T-cell (primary cell): Measurements from ENCODE around the gene TFE3. TPM values are rescaled to one million over a fixed set of nuclear protein-coding genes. Genes with fewer than 3 reads are reported as not detected.

ENCODE experiments used
- ATAC-seq, 4 experiments: fragments of 200-7000 bp in 3 of 4; fragments of 150-1000 bp in 1 of 4; cut with Tn5 transposase; replicated peaks in 1 of 4; 1 replicate in 3 of 4; 2 replicates in 1 of 4; pipeline ENCODE4 v1.10.0; 2021; ENCODE audit warnings: moderate library complexity in 3 of 4, mild to moderate bottlenecking in 2 of 4, moderate number of reproducible peaks in 1 of 4
- CTCF ChIA-PET, 2 donors: fragments of 300-600 bp; sonication (Branson Sonifier 250); formaldehyde crosslinking; loops; one replicate each; lab custom pipeline; 2022; ENCODE audit warnings: antibody characterized with exemption in 2 of 2; lab: Charles Lee
- POLR2A ChIA-PET, 2 donors: fragments of 300-600 bp; sonication (Branson Sonifier 250); formaldehyde crosslinking; loops; one replicate each; lab custom pipeline; 2022; ENCODE audit warnings: antibody characterized with exemption in 2 of 2; lab: Charles Lee
- DNase-seq, 35 experiments: peaks; one replicate each; pipeline versions ENCODE4 v3.0.0 to v3.0.0-alpha.2; 2013 to 2023
- H3K27ac ChIP-seq: one replicate; pipeline ENCODE4 v1.5.1; 2013; ENCODE audit warnings: low read length
- H3K27me3 ChIP-seq, 2 experiments: replicated peaks in 1 of 2; 1 replicate in 1 of 2; 2 replicates in 1 of 2; pipeline versions ENCODE4 v1.6.1 to v1.7.0; 2013; ENCODE audit warnings: low read length in 1 of 2, mixed read lengths in 1 of 2; ENCODE audit not compliant: control insufficient read depth in 2 of 2, insufficient read depth in 2 of 2; ENCODE audit errors: extremely low read depth in 1 of 2
- H3K36me3 ChIP-seq, 2 donors: 1 replicate in 1 of 2; 2 replicates in 1 of 2; pipeline versions ENCODE4 v1.6.1 to v1.7.0; 2013; ENCODE audit warnings: low read length in 1 of 2; ENCODE audit not compliant: control insufficient read depth in 2 of 2, insufficient read depth in 1 of 2; ENCODE audit errors: extremely low read depth in 1 of 2
- H3K4me1 ChIP-seq, 2 experiments: 1 replicate in 1 of 2; 2 replicates in 1 of 2; pipeline versions ENCODE4 v1.6.1 to v1.7.0; 2013; ENCODE audit warnings: low read length in 2 of 2, mixed read lengths in 1 of 2; ENCODE audit not compliant: insufficient read depth in 2 of 2, control insufficient read depth in 1 of 2; ENCODE audit errors: extremely low read depth in 1 of 2
- H3K4me3 ChIP-seq, 2 donors: 1 replicate in 1 of 2; 2 replicates in 1 of 2; pipeline versions ENCODE4 v1.5.1 to v1.7.0; 2013; ENCODE audit warnings: mild to moderate bottlenecking in 2 of 2, low read length in 1 of 2, moderate library complexity in 1 of 2; ENCODE audit not compliant: control insufficient read depth in 1 of 2; ENCODE audit errors: extremely low read depth in 1 of 2
- H3K9me3 ChIP-seq: 2 replicates; pipeline ENCODE4 v1.7.0; 2013
- H3K27ac Mint-ChIP-seq, 2 donors: one replicate each; pipeline ENCODE4 v1.8.0; 2020 to 2021; ENCODE audit warnings: mild to moderate bottlenecking in 2 of 2, mixed read lengths in 2 of 2
- H3K27me3 Mint-ChIP-seq, 2 donors: one replicate each; pipeline ENCODE4 v1.8.0; 2021 to 2022; ENCODE audit warnings: mixed read lengths in 2 of 2
- H3K36me3 Mint-ChIP-seq: one replicate; pipeline ENCODE4 v1.8.0; 2021; ENCODE audit warnings: mixed read lengths
- H3K4me1 Mint-ChIP-seq, 3 donors: one replicate each; pipeline ENCODE4 v1.8.0; 2020 to 2022; ENCODE audit warnings: mixed read lengths in 3 of 3, mild to moderate bottlenecking in 1 of 3
- H3K4me3 Mint-ChIP-seq, 3 donors: one replicate each; pipeline ENCODE4 v1.8.0; 2020 to 2022; ENCODE audit warnings: mild to moderate bottlenecking in 3 of 3, mixed read lengths in 3 of 3, moderate library complexity in 3 of 3
- H3K9me3 Mint-ChIP-seq, 3 donors: one replicate each; pipeline ENCODE4 v1.8.0; 2020 to 2022; ENCODE audit warnings: mixed read lengths in 3 of 3
- WGBS: methylation state at CpG from one replicate; pipeline ENCODE4 v1.1.5; 2013; ENCODE audit warnings: missing lambda C conversion rate; ENCODE audit not compliant: insufficient coverage; 5-methylcytosine and 5-hydroxymethylcytosine counted together
- total RNA-seq, 35 experiments: library from RNA in 6 of 35; stranded (reverse) in 6 of 35; fragments of 120-200 nt in 1 of 35; gene quantifications; one replicate each; pipeline versions ENCODE4 v1.2.1 to v1.2.4 and lab custom pipeline; 2013 to 2026

The TFE3 gene
- total RNA-seq, 5 donors from 2014 or later (not counting 1 experiment from before 2014, with no cell fraction given), result 34.3 to 38.8 (median 35.6) TPM

DNA sequence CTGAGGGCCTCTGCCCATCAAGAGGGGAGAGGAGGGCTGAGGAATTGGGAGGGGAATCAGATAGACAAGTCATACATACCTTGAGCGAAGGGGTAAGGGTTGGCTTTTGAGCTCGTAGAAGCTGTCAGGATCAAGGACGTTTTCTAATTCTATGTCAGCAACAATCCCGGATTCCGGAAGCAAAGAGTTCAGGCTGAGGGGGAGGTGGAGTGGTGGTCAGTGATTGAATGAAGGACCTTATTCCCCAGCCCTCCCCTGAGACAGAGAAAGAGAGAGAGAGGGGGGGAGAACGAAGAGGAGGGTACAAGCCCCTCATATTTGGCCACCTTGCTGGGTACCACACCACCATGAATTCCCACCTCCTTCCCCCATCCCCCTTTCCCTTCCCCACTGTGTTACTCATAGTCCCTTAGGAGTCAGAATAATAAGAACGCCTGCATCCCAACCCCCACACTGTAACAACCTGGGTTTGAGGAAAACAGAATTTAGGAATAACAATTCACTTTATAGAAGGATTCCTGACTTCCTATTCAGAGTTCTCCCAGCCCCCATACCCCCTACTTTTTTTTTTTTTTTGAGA lies 2.7 kb downstream of the TFE3 start:
- Mint-ChIP-seq H3K4me1 (peaks cover 32 to 46% (median 40%) of the 10 kb centered on the region in 3 donors), H3K27me3 (no peaks in the 10 kb centered on the region), H3K27ac (peak overlapping the region; percentile 75 to 79), H3K36me3 (peaks cover 12% of the 10 kb centered on the region), H3K4me3 (peak overlapping the region; percentile 13 to 80 (median 31)), H3K9me3 (no peaks in the 10 kb centered on the region)
- Histone ChIP-seq H3K4me3 (no peak overlapping the region), H3K27me3 (no peaks in the 10 kb centered on the region), H3K9me3 (no peaks in the 10 kb centered on the region), H3K4me1 (peaks cover 2 to 34% of the 10 kb centered on the region in 2 experiments), H3K27ac (peak overlapping the region; percentile 38), H3K36me3 (peaks cover 0 to 15% of the 10 kb centered on the region in 2 donors)
- ChIA-PET CTCF (no interaction called here), POLR2A (no interaction called here)
- DNase-seq (no peak), ATAC-seq (no peak)
- WGBS, result 83% methylated on average over 2 of the region's 7 CpGs

DNA sequence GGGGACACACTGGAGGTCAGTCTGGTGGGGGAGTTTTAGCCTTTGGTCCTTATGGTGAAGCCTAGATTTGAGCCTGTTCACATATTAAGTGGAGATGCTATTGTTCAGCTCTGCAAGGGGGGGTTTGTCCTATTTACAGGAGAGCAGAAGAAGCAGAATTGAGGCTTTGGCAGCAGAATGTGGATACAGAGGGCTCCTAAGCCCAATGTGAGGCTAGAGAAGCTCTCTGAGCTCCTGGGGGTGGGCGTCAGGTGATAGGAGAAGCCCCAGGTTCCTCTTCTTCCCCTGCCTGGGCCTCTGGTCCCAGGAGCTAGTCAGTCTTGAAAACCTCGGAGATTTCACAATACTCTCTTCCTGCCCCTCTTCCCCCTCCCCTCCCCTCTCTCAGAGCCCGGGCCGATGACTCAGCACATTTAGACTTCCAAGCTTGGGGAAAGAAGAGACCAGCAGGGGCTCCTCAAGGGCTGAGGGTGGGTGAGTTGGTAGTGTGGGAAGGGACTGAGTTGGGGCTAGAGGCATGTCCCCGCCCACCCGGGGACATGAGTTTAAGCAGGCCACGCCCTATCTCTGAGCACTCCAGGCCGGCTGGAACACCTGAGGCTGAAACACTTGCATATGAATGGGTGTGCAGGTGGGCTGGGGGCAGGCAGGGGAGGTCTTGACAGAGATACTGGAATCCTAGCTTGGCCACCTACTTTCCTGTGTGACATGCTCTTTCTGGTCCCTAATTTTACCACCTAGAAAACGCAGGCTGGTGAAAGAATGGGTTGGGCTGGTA lies 3.4 kb downstream of the TFE3 start:
- no CpG with 5 or more reads among the region's 9 CpGs for WGBS

DNA sequence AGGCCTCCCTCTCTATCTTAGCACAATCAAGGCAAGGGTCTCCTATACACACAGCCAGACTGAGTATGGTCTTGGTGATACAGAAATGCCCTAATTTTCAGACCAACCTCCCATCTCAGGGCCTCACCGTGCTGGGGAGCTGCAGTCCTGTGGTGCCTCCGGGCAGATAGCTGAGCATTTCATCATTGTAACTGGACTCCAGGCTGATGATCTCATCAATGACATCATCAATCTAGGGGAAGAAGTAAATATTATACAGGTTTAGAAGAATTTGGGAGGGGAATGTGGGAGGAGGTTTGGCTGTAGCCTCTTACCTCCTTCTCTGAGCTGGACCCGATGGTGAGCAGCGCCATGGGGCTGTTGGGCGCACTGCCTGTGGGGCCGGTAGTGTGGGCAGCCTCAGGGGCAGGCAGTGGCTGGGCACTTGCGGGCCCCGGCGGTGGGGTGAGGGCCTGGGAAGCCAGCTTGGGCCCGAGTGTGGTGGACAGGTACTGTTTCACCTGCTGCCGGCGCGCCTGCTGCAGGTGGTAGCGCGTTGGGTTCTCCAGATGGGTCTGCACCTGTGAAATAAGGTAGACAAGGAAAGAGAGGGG lies 5.2 kb downstream of the TFE3 start:
- H3K4me1 Mint-ChIP-seq, result peaks cover 32 to 41% (median 35%) of the 10 kb centered on the region in 3 donors
- Histone ChIP-seq H3K4me3 (no peak overlapping the region), H3K4me1 (peaks cover 2 to 27% of the 10 kb centered on the region in 2 experiments), H3K27ac (no peak overlapping the region), H3K36me3 (peaks cover 0 to 33% of the 10 kb centered on the region in 2 donors), H3K9me3 (no peaks in the 10 kb centered on the region), H3K27me3 (no peaks in the 10 kb centered on the region)
- H3K27ac Mint-ChIP-seq, result no peak overlapping the region
- no peak overlapping the region for H3K4me3 Mint-ChIP-seq
- peaks cover 25% of the 10 kb centered on the region for H3K36me3 Mint-ChIP-seq
- 97% methylated on average over 6 of the region's 15 CpGs for WGBS
- no peaks in the 10 kb centered on the region for H3K9me3 Mint-ChIP-seq
- ATAC-seq (no peak), DNase-seq (no peak)
- CTCF ChIA-PET, result no interaction called here
- POLR2A ChIA-PET, result no interaction called here
- peaks cover 0 to 4% of the 10 kb centered on the region in 2 donors for H3K27me3 Mint-ChIP-seq

More for the DNA sequence above, 3.4 kb downstream of the TFE3 start:
- Mint-ChIP-seq H3K27ac (peak overlapping the region; percentile 75 to 79), H3K27me3 (peaks cover 0 to under 1% of the 10 kb centered on the region in 2 donors), H3K4me1 (peaks cover 32 to 46% (median 40%) of the 10 kb centered on the region in 3 donors), H3K9me3 (no peaks in the 10 kb centered on the region), H3K4me3 (peak overlapping the region; percentile 13 to 31 (median 22)), H3K36me3 (peaks cover 13% of the 10 kb centered on the region)
- peak overlapping the region; percentile 38 for H3K27ac ChIP-seq
- peaks cover 0 to 16% of the 10 kb centered on the region in 2 donors for H3K36me3 ChIP-seq
- ATAC-seq (no peak), DNase-seq (peak in 29 of 35 experiments; percentile 4 to 47 (median 15))
- no peaks in the 10 kb centered on the region for H3K9me3 ChIP-seq
- POLR2A ChIA-PET, result no interaction called here
- CTCF ChIA-PET, result interaction anchor here in 1 of 2 donors (0.6 kb wide), 1 partner anchor 73 kb away, joined by 3 read pairs; no protein-coding TSS in a partner anchor
- H3K27me3 ChIP-seq, result no peaks in the 10 kb centered on the region
- peaks cover 2 to 34% of the 10 kb centered on the region in 2 experiments for H3K4me1 ChIP-seq
- no peak overlapping the region for H3K4me3 ChIP-seq

DNA sequence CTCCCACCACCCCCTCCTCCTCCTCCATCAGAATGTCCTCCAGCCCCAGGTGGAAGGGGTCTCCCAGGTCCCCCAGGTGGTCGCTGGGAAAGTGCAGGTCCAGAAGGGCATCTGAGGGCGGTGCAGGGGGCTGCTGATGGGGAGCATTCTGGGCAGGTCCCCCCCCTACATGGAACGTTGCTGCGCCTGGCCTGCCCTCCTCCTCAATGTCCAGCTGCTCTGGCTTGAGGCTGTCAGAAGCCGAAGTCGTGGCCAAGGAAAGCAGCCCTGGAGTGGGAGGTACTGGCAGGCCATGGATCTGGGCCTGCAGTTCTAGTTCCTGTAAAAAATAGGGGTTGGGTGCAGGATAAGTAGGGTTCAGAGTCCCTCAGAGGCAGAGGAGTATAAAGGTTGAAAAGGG lies 12.9 kb downstream of the TFE3 start:
- WGBS, result no CpG with 5 or more reads among the region's 6 CpGs
- H3K27me3 ChIP-seq, result no peaks in the 10 kb centered on the region
- POLR2A ChIA-PET, result no interaction called here
- H3K36me3 ChIP-seq, result peaks cover 0 to 24% of the 10 kb centered on the region in 2 donors
- no peaks in the 10 kb centered on the region for H3K4me1 ChIP-seq
- no peaks in the 10 kb centered on the region for H3K9me3 ChIP-seq
- no peak overlapping the region for H3K27ac ChIP-seq
- DNase-seq, result no peak
- Mint-ChIP-seq H3K4me1 (no peaks in the 10 kb centered on the region), H3K27me3 (peaks cover 0 to 4% of the 10 kb centered on the region in 2 donors), H3K9me3 (no peaks in the 10 kb centered on the region), H3K4me3 (no peak overlapping the region), H3K36me3 (peaks cover 17% of the 10 kb centered on the region), H3K27ac (no peak overlapping the region)
- CTCF ChIA-PET, result interaction anchor here in 1 of 2 donors (0.6 kb wide), 1 partner anchor 53 kb away, joined by 3 read pairs; no protein-coding TSS in a partner anchor
- no peak for ATAC-seq
- H3K4me3 ChIP-seq, result no peak overlapping the region

DNA sequence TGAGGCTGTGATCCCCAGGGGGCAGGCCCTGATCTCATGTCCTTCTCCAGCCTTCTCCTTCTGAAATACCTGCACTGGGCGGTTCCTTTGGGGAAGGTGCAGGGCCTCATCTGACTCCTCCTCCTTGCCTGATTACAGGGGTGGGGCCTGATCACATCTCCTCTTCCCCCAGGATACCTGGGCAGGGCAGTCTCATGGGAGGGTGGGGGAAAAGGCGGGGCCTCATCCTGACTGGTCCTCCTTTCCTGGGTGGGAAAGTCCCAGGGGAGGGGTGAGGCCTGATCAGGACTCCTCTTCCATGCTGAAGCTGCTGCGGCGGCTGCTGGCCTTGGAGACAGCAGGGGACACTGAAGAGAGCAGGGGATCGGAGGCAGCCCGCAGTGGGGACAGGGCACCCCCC lies 13.3 kb downstream of the TFE3 start:
- Histone ChIP-seq H3K27me3 (no peaks in the 10 kb centered on the region), H3K4me1 (no peaks in the 10 kb centered on the region), H3K9me3 (no peaks in the 10 kb centered on the region), H3K4me3 (no peak overlapping the region), H3K36me3 (peaks cover 0 to 24% of the 10 kb centered on the region in 2 donors), H3K27ac (no peak overlapping the region)
- Mint-ChIP-seq H3K27me3 (peaks cover 0 to 4% of the 10 kb centered on the region in 2 donors), H3K4me1 (no peaks in the 10 kb centered on the region), H3K4me3 (no peak overlapping the region), H3K36me3 (peaks cover 17% of the 10 kb centered on the region), H3K27ac (no peak overlapping the region), H3K9me3 (no peaks in the 10 kb centered on the region)
- DNase-seq (no peak), ATAC-seq (no peak)
- CTCF ChIA-PET, result no interaction called here
- no CpG with 5 or more reads among the region's 6 CpGs for WGBS
- POLR2A ChIA-PET, result no interaction called here

DNA sequence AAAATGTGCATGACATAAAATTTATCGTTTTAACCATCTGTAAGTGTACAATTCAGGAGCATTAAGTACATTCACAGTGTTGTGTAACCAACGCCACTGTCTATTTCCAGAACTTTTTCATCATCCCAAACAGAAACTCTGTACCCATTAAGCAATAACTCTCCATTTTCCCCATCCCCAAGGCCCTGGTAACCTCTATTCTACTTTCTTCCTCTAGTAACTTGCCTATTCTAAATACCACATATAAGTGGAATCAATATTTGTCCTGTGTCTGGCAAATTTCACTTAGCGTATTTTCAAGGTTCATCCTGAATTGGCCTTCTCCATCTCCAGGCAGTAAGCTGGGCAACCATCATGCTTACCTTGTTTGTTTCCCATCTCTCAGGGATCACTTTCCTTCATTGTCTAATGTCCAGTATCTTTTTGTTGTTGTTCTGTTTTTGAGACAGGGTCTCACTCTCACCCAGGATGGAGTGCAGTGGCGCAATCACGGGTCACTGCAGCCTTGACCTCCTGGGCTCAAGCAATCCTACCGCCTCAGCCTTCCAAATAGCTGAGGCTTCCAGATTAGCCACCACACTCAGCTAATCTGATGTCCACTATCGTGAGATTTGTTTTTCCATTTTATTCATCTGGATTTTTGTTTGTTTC lies 23.4 kb downstream of the TFE3 start:
- ChIA-PET CTCF (no interaction called here), POLR2A (interaction anchor here in 1 of 2 donors (0.6 kb wide), 1 partner anchor 91 kb away, joined by 3 read pairs; no protein-coding TSS in a partner anchor)
- Mint-ChIP-seq H3K27me3 (no peaks in the 10 kb centered on the region), H3K4me1 (no peaks in the 10 kb centered on the region), H3K27ac (no peak overlapping the region), H3K4me3 (no peak overlapping the region), H3K36me3 (no peaks in the 10 kb centered on the region), H3K9me3 (no peaks in the 10 kb centered on the region)
- Histone ChIP-seq H3K9me3 (no peaks in the 10 kb centered on the region), H3K36me3 (no peaks in the 10 kb centered on the region), H3K4me1 (no peaks in the 10 kb centered on the region), H3K27me3 (no peaks in the 10 kb centered on the region), H3K27ac (no peak overlapping the region), H3K4me3 (no peak overlapping the region)
- no CpG with 5 or more reads among the region's 7 CpGs for WGBS
- ATAC-seq (no peak), DNase-seq (no peak)
